Activated naive CD8-positive, alpha-beta T cell treated with anti-CD3 and anti-CD28 coated beads, Interleukin-2, amount 10 ng/mL, durations not matched to agents 7 days and 5 days (primary cell): Measurements from ENCODE around the gene ANKRD35. TPM values are rescaled to one million over a fixed set of nuclear protein-coding genes. Genes with fewer than 3 reads are reported as not detected.
A peak's percentile ranks its signal among the peaks of the same experiment; 100 is the strongest.

ENCODE experiments used
- ATAC-seq: fragments of 150-1000 bp; cut with Tn5 transposase; one replicate; pipeline ENCODE4 v1.10.0; 2021; ENCODE audit warnings: low read depth, moderate library complexity
- POLR2A ChIA-PET: fragments of 350-600 bp; sonication (Branson Sonifier 250); formaldehyde crosslinking; loops from one replicate; lab custom pipeline; 2021; ENCODE audit warnings: antibody characterized with exemption; lab: Charles Lee
- DNase-seq: peaks from one replicate; pipeline ENCODE4 v3.0.0; 2021
- H3K27ac Mint-ChIP-seq: one replicate; pipeline ENCODE4 v1.8.0; 2022; ENCODE audit warnings: mild to moderate bottlenecking, mixed read lengths
- H3K27me3 Mint-ChIP-seq: one replicate; pipeline ENCODE4 v1.8.0; 2022; ENCODE audit warnings: mild to moderate bottlenecking, moderate library complexity, mixed read lengths
- H3K36me3 Mint-ChIP-seq: one replicate; pipeline ENCODE4 v1.8.0; 2021; ENCODE audit warnings: mild to moderate bottlenecking, mixed read lengths
- H3K4me1 Mint-ChIP-seq: one replicate; pipeline ENCODE4 v1.8.0; 2021; ENCODE audit warnings: mixed read lengths
- H3K4me3 Mint-ChIP-seq: one replicate; pipeline ENCODE4 v1.8.0; 2022; ENCODE audit warnings: mild to moderate bottlenecking, moderate library complexity, mixed read lengths
- H3K9me3 Mint-ChIP-seq: one replicate; pipeline ENCODE4 v1.8.0; 2021; ENCODE audit warnings: mixed read lengths
- total RNA-seq, 2 experiments: library from RNA; stranded (reverse); gene quantifications; one replicate each; pipeline ENCODE4 v1.2.3, GENCODE V29; 2021

The ANKRD35 gene
- total RNA-seq, 2 experiments from 2014 or later = 0.40 to 0.69 TPM

GRCh38 chr1:145891143-145891542 is 5.5 kb upstream of the ANKRD35 start:
- POLR2A ChIA-PET = interaction anchor here (0.7 to 1.3 kb wide), 3 partner anchors 44 to 105 kb away, joined by 3 to 4 read pairs (median 3); partner anchors contain the start of genes NUDT17 and TXNIP
- Mint-ChIP-seq H3K27ac (no peak overlapping the region), H3K9me3 (no peaks in the 10 kb centered on the region), H3K36me3 (no peaks in the 10 kb centered on the region), H3K27me3 (no peaks in the 10 kb centered on the region), H3K4me1 (peaks cover 2% of the 10 kb centered on the region), H3K4me3 (no peak overlapping the region)
- no peak for ATAC-seq
- DNase-seq = no peak

GRCh38 chr1:145889722-145890121 is 4.1 kb upstream of the ANKRD35 start:
- H3K36me3 Mint-ChIP-seq = no peaks in the 10 kb centered on the region
- no peaks in the 10 kb centered on the region for H3K9me3 Mint-ChIP-seq

GRCh38 chr1:145887631-145888030 is 2.0 kb upstream of the ANKRD35 start:
- H3K4me1 Mint-ChIP-seq = peaks cover 13% of the 10 kb centered on the region
- POLR2A ChIA-PET = interaction anchor here (1.6 kb wide), 1 partner anchor 28 kb away, joined by 7 read pairs; the partner anchor contains the start of gene PIAS3
- no peaks in the 10 kb centered on the region for H3K9me3 Mint-ChIP-seq
- no peak overlapping the region for H3K4me3 Mint-ChIP-seq
- DNase-seq = no peak
- ATAC-seq = no peak
- no peaks in the 10 kb centered on the region for H3K36me3 Mint-ChIP-seq
- H3K27ac Mint-ChIP-seq = no peak overlapping the region
- peaks cover 26% of the 10 kb centered on the region for H3K27me3 Mint-ChIP-seq

More at GRCh38 chr1:145889722-145890121, 4.1 kb upstream of the ANKRD35 start:
- POLR2A ChIA-PET = no interaction called here
- Mint-ChIP-seq H3K4me1 (peaks cover 12% of the 10 kb centered on the region), H3K27ac (no peak overlapping the region), H3K27me3 (peaks cover 9% of the 10 kb centered on the region), H3K4me3 (no peak overlapping the region)
- no peak for ATAC-seq
- no peak for DNase-seq

GRCh38 chr1:145886816-145887215 is 1.1 kb upstream of the ANKRD35 start:
- no peak overlapping the region for H3K27ac Mint-ChIP-seq
- peaks cover 13% of the 10 kb centered on the region for H3K4me1 Mint-ChIP-seq
- H3K4me3 Mint-ChIP-seq = peak overlapping the region; percentile 70
- ATAC-seq (no peak), DNase-seq (no peak)
- no peaks in the 10 kb centered on the region for H3K36me3 Mint-ChIP-seq
- no peaks in the 10 kb centered on the region for H3K9me3 Mint-ChIP-seq
- POLR2A ChIA-PET = interaction anchor here (0.6 to 2.4 kb wide), 2 partner anchors 21 to 28 kb away, joined by 4 to 12 read pairs; partner anchors contain the start of gene PIAS3
- H3K27me3 Mint-ChIP-seq = peaks cover 26% of the 10 kb centered on the region

- H3K27me3 Mint-ChIP-seq = peaks cover 26% of the 10 kb centered on the region
- ATAC-seq (no peak), DNase-seq (no peak)
- no peaks in the 10 kb centered on the region for H3K9me3 Mint-ChIP-seq
- H3K27ac Mint-ChIP-seq = no peak overlapping the region
- no peaks in the 10 kb centered on the region for H3K36me3 Mint-ChIP-seq
- POLR2A ChIA-PET = interaction anchor here (0.6 to 2.4 kb wide), 2 partner anchors 21 to 27 kb away, joined by 4 to 12 read pairs; partner anchors contain the start of gene PIAS3
- H3K4me3 Mint-ChIP-seq = peak overlapping the region; percentile 83
- H3K4me1 Mint-ChIP-seq = peaks cover 13% of the 10 kb centered on the region
Measured at GRCh38 chr1:145886390-145886789, 724 bp upstream of the ANKRD35 start.

- DNase-seq = no peak
- H3K4me1 Mint-ChIP-seq = peaks cover 15% of the 10 kb centered on the region
- no peak overlapping the region for H3K27ac Mint-ChIP-seq
- no peaks in the 10 kb centered on the region for H3K9me3 Mint-ChIP-seq
- peaks cover 26% of the 10 kb centered on the region for H3K27me3 Mint-ChIP-seq
- peak overlapping the region; percentile 83 for H3K4me3 Mint-ChIP-seq
- no peak for ATAC-seq
- no peaks in the 10 kb centered on the region for H3K36me3 Mint-ChIP-seq
- POLR2A ChIA-PET = interaction anchor here (1.3 kb wide), 1 partner anchor 26 kb away, joined by 5 read pairs; the partner anchor contains the start of gene PIAS3
Measured at GRCh38 chr1:145884675-145885074, 991 bp downstream of the ANKRD35 start.

- H3K4me1 Mint-ChIP-seq = peaks cover 7% of the 10 kb centered on the region
- no peak overlapping the region for H3K4me3 Mint-ChIP-seq
- POLR2A ChIA-PET = interaction anchor here (1.3 to 2.5 kb wide), 2 partner anchors 8 to 20 kb away, joined by 3 to 9 read pairs; partner anchors contain the start of gene PIAS3
- DNase-seq = no peak
- no peak for ATAC-seq
- no peaks in the 10 kb centered on the region for H3K9me3 Mint-ChIP-seq
- H3K27me3 Mint-ChIP-seq = peaks cover 41% of the 10 kb centered on the region
- H3K27ac Mint-ChIP-seq = no peak overlapping the region
- H3K36me3 Mint-ChIP-seq = no peaks in the 10 kb centered on the region
Measured at GRCh38 chr1:145879775-145880174, 5.9 kb downstream of the ANKRD35 start.

- POLR2A ChIA-PET = interaction anchor here (2.5 kb wide), 1 partner anchor 19 kb away, joined by 9 read pairs; the partner anchor contains the start of gene PIAS3
- no peak for DNase-seq
- no peaks in the 10 kb centered on the region for H3K9me3 Mint-ChIP-seq
- peaks cover 5% of the 10 kb centered on the region for H3K4me1 Mint-ChIP-seq
- H3K27ac Mint-ChIP-seq = no peak overlapping the region
- H3K36me3 Mint-ChIP-seq = no peaks in the 10 kb centered on the region
- H3K27me3 Mint-ChIP-seq = peaks cover 36% of the 10 kb centered on the region
- H3K4me3 Mint-ChIP-seq = no peak overlapping the region
- ATAC-seq = no peak
Measured at GRCh38 chr1:145878724-145879123, 6.9 kb downstream of the ANKRD35 start.

- Mint-ChIP-seq H3K36me3 (no peaks in the 10 kb centered on the region), H3K4me3 (no peak overlapping the region), H3K9me3 (no peaks in the 10 kb centered on the region), H3K27me3 (peaks cover 36% of the 10 kb centered on the region), H3K4me1 (peaks cover 6% of the 10 kb centered on the region), H3K27ac (no peak overlapping the region)
- ATAC-seq = no peak
- no peak for DNase-seq
- POLR2A ChIA-PET = no interaction called here
Measured at GRCh38 chr1:145877923-145878486, 7.7 kb downstream of the ANKRD35 start.

- Mint-ChIP-seq H3K4me1 (peaks cover 19% of the 10 kb centered on the region), H3K4me3 (no peak overlapping the region), H3K27ac (no peak overlapping the region), H3K27me3 (peaks cover 42% of the 10 kb centered on the region), H3K9me3 (no peaks in the 10 kb centered on the region), H3K36me3 (peaks cover 2% of the 10 kb centered on the region)
- POLR2A ChIA-PET = interaction anchor here (6.2 kb wide), 1 partner anchor 15 kb away, joined by 35 read pairs; the partner anchor contains the start of gene PIAS3
- ATAC-seq = no peak
- no peak for DNase-seq
Measured at GRCh38 chr1:145874646-145875045, 11.0 kb downstream of the ANKRD35 start.

GRCh38 chr1:145871994-145872924 is 13.4 kb downstream of the ANKRD35 start:
- ATAC-seq = peak; percentile 91
- peak; percentile 69 for DNase-seq
- Mint-ChIP-seq H3K4me1 (peaks cover 14% of the 10 kb centered on the region), H3K27ac (peak overlapping the region; percentile 84), H3K4me3 (peak overlapping the region; percentile 83), H3K9me3 (no peaks in the 10 kb centered on the region), H3K27me3 (peaks cover 34% of the 10 kb centered on the region), H3K36me3 (peaks cover 2% of the 10 kb centered on the region)
- POLR2A ChIA-PET = interaction anchor here (0.6 to 6.2 kb wide), 10 partner anchors 8 to 107 kb away, joined by 3 to 35 read pairs (median 4); partner anchors contain the start of genes ANKRD35, NUDT17, PEX11B and PIAS3

- peaks cover 14% of the 10 kb centered on the region for H3K4me1 Mint-ChIP-seq
- no peak for DNase-seq
- no peak overlapping the region for H3K27ac Mint-ChIP-seq
- no peak overlapping the region for H3K4me3 Mint-ChIP-seq
- peaks cover 2% of the 10 kb centered on the region for H3K36me3 Mint-ChIP-seq
- ATAC-seq = no peak
- POLR2A ChIA-PET = no interaction called here
- no peaks in the 10 kb centered on the region for H3K9me3 Mint-ChIP-seq
- H3K27me3 Mint-ChIP-seq = peaks cover 19% of the 10 kb centered on the region
Measured at GRCh38 chr1:145868232-145868631, 17.4 kb downstream of the ANKRD35 start.
